Lower lobe of right lung (tissue), 2 donors: ENCODE data around the gene PA2G4. TPM values are rescaled to one million over a fixed set of nuclear protein-coding genes. Genes with fewer than 3 reads are reported as not detected.

Experiments
- ATAC-seq, 2 donors: fragments of 200-7000 bp; cut with Tn5 transposase; one replicate each; pipeline ENCODE4 v1.9.1; 2020 to 2022; ENCODE audit warnings: mild to moderate bottlenecking in 2 of 2, moderate library complexity in 2 of 2
- DNase-seq: peaks from one replicate; pipeline ENCODE4 v3.0.0-alpha.2; 2020
- H3K27ac ChIP-seq: fragments of 200-600 bp; one replicate; pipeline ENCODE4 v1.8.0; 2022
- H3K27me3 ChIP-seq: fragments of 200-600 bp; one replicate; pipeline ENCODE4 v1.8.0; 2022; ENCODE audit warnings: low read depth
- H3K36me3 ChIP-seq: fragments of 200-600 bp; one replicate; pipeline ENCODE4 v1.8.0; 2022; ENCODE audit warnings: mild to moderate bottlenecking
- H3K4me1 ChIP-seq: fragments of 200-600 bp; one replicate; pipeline ENCODE4 v1.8.0; 2022
- H3K4me3 ChIP-seq: fragments of 200-600 bp; one replicate; pipeline ENCODE4 v1.8.0; 2022; ENCODE audit warnings: mild to moderate bottlenecking
- H3K9me3 ChIP-seq: fragments of 200-600 bp; one replicate; pipeline ENCODE4 v1.8.0; 2022
- CTCF ChIP-seq: fragments of 200-600 bp; IDR thresholded peaks from one replicate; pipeline ENCODE4 v1.8.0; 2022; ENCODE audit warnings: antibody characterized with exemption, mild to moderate bottlenecking
- intact Hi-C: fragments of 100-400 bp; cut with DNase I; formaldehyde crosslinking; loops from one replicate; pipeline ENCODE4 v1.11.0; 2022
- total RNA-seq: library from RNA; stranded (reverse); fragmentation: NEBNext Ultra II Directional; extraction: Animal tissue kit (Norgen Biotek cat#: 25700); gene quantifications from one replicate; pipeline ENCODE4 v1.2.1, GENCODE V29; 2021
- donor health status: DM: no; HTN: yes; CAD: no; lungs with severe emphysema.

PA2G4 gene
- total RNA-seq, 1 donor from 2014 or later = 69.4 TPM

- no peak for ATAC-seq
- Histone ChIP-seq H3K36me3 (peaks cover 27% of the 10 kb centered on the region), H3K27me3 (no peaks in the 10 kb centered on the region), H3K4me3 (no peak overlapping the region), H3K27ac (peak overlapping the region; percentile 18), H3K4me1 (peaks cover 16% of the 10 kb centered on the region), H3K9me3 (no peaks in the 10 kb centered on the region)
- DNase-seq = no peak
- intact Hi-C loops = no loop called here
- no peak for TF ChIP-seq CTCF
Observed at GRCh38 chr12:56086608-56087007, 17.8 kb upstream of the PA2G4 start.

- peaks cover 16% of the 10 kb centered on the region for H3K4me1 ChIP-seq
- DNase-seq (peak; percentile 94), ATAC-seq (peak; percentile 97 to 98)
- no peaks in the 10 kb centered on the region for H3K27me3 ChIP-seq
- no peak overlapping the region for H3K4me3 ChIP-seq
- H3K27ac ChIP-seq = peak overlapping the region; percentile 72
- no peak for TF ChIP-seq CTCF
- no peaks in the 10 kb centered on the region for H3K9me3 ChIP-seq
- intact Hi-C loops = no loop called here
- peaks cover 27% of the 10 kb centered on the region for H3K36me3 ChIP-seq
Observed at GRCh38 chr12:56087220-56087619, 17.1 kb upstream of the PA2G4 start.

- peaks cover 4% of the 10 kb centered on the region for H3K27me3 ChIP-seq
- no peaks in the 10 kb centered on the region for H3K4me1 ChIP-seq
- DNase-seq (no peak), ATAC-seq (no peak)
- H3K27ac ChIP-seq = no peak overlapping the region
- no peak for TF ChIP-seq CTCF
- H3K4me3 ChIP-seq = no peak overlapping the region
- intact Hi-C loops = no loop called here
- H3K9me3 ChIP-seq = no peaks in the 10 kb centered on the region
- H3K36me3 ChIP-seq = peaks cover 26% of the 10 kb centered on the region
Observed at GRCh38 chr12:56097738-56098137, 6.6 kb upstream of the PA2G4 start.

- H3K4me1 ChIP-seq = peaks cover 6% of the 10 kb centered on the region
- no peaks in the 10 kb centered on the region for H3K9me3 ChIP-seq
- H3K27ac ChIP-seq = no peak overlapping the region
- no peak for TF ChIP-seq CTCF
- intact Hi-C loops = no loop called here
- DNase-seq (no peak), ATAC-seq (no peak)
- peaks cover 4% of the 10 kb centered on the region for H3K27me3 ChIP-seq
- H3K4me3 ChIP-seq = no peak overlapping the region
- peaks cover 26% of the 10 kb centered on the region for H3K36me3 ChIP-seq
Observed at GRCh38 chr12:56098592-56098991, 5.8 kb upstream of the PA2G4 start.

GRCh38 chr12:56099787-56100186 is 4.6 kb upstream of the PA2G4 start:
- peaks cover 4% of the 10 kb centered on the region for H3K27me3 ChIP-seq
- TF ChIP-seq CTCF = no peak
- no peak overlapping the region for H3K27ac ChIP-seq
- peaks cover 26% of the 10 kb centered on the region for H3K36me3 ChIP-seq
- DNase-seq = no peak
- H3K4me1 ChIP-seq = peaks cover 9% of the 10 kb centered on the region
- H3K9me3 ChIP-seq = no peaks in the 10 kb centered on the region
- no peak for ATAC-seq
- no peak overlapping the region for H3K4me3 ChIP-seq
- intact Hi-C loops = no loop called here

GRCh38 chr12:56101045-56101444 is 3.3 kb upstream of the PA2G4 start:
- no peak for DNase-seq
- Histone ChIP-seq H3K36me3 (peaks cover 23% of the 10 kb centered on the region), H3K27me3 (peaks cover 2% of the 10 kb centered on the region), H3K9me3 (no peaks in the 10 kb centered on the region), H3K4me3 (no peak overlapping the region), H3K4me1 (peaks cover 20% of the 10 kb centered on the region), H3K27ac (no peak overlapping the region)
- no peak for TF ChIP-seq CTCF
- no peak for ATAC-seq
- intact Hi-C loops = no loop called here
